Lower leg skin (tissue), 3 donors: ENCODE data around the gene GNAZ.

Experiments used
- CTCF ChIP-seq, 3 donors: fragments of 450-650 bp; IDR thresholded peaks; one replicate each; pipeline ENCODE4 v1.5.1; 2016; ENCODE audit warnings: antibody characterized with exemption in 3 of 3, mild to moderate bottlenecking in 3 of 3, moderate library complexity in 2 of 3
- POLR2A ChIP-seq, 2 donors: fragments of 450-650 bp; IDR thresholded peaks; one replicate each; pipeline ENCODE4 v1.6.1; 2016 to 2017; ENCODE audit warnings: antibody characterized with exemption in 2 of 2, mild to moderate bottlenecking in 1 of 2, moderate library complexity in 1 of 2

DNA sequence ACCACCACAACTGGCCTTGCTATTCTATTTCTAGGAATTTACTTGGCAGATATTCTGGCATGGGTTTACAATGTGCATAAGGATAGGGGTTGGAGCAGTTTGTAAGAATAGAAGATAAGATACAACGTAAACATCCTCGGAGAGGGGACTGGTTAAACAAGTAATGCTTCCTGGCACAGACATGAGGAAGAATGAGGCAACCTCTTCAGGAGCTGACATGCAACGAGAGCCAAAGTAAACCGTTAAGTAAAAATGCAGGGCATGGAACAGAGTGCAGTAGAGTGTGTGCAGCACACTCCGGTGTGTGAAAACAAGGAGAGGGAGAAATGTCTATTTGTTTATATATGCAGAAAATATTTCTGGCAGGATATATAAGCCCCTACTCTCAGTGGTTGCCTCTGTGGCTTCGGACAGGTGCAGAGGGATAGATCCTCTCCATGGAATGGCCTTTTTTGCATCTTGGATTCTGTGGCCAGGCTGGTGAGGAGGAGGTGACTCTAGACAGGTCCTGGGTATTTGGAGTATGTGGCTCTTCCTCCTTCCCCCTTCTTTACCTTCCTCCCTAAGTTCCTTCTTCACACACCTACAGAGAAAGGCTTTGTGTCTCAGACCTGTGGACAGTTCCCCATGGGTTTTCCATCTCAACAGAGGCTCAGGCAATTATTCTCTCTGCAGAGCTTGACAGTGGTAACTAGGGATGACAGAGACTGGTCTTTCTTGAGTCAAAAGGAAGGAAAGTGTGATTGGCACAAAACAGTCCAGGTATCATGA is 77.5 kb downstream of the GNAZ start:
- TF ChIP-seq CTCF (IDR thresholded peaks at IDR 0.05) = no peak
- no peak for TF ChIP-seq POLR2A (IDR thresholded peaks at IDR 0.05)
